Left forelimb (tissue), 1 donor: Measurements from ENCODE around the gene EBF4.

Source experiments
- DNase-seq: peaks from one replicate; pipeline ENCODE4 v3.0.0-alpha.2; 2018; ENCODE audit warnings: low spot score

Gene EBF4

GRCh38 chr20:2700913-2701620, 8.5 kb downstream of the EBF4 start:
- DNase-seq: peak; percentile 31

- DNase-seq: no peak
Measured at GRCh38 chr20:2701671-2702081, 9.1 kb downstream of the EBF4 start.

GRCh38 chr20:2703716-2704475, 11.3 kb downstream of the EBF4 start:
- DNase-seq: no peak

GRCh38 chr20:2705931-2706645, 13.5 kb downstream of the EBF4 start:
- DNase-seq: no peak

GRCh38 chr20:2706688-2707352, 14.2 kb downstream of the EBF4 start:
- no peak for DNase-seq

- no peak for DNase-seq
Measured at GRCh38 chr20:2707353-2708072, 14.9 kb downstream of the EBF4 start.

- DNase-seq: no peak
Measured at GRCh38 chr20:2708073-2708415, 15.5 kb downstream of the EBF4 start.

- no peak for DNase-seq
Measured at GRCh38 chr20:2708665-2709064, 16.1 kb downstream of the EBF4 start.

GRCh38 chr20:2709205-2709981, 16.8 kb downstream of the EBF4 start:
- no peak for DNase-seq

GRCh38 chr20:2713285-2713684, 20.7 kb downstream of the EBF4 start:
- DNase-seq: no peak

GRCh38 chr20:2729251-2729713, 36.7 kb downstream of the EBF4 start:
- DNase-seq: no peak

- no peak for DNase-seq
Measured at GRCh38 chr20:2729791-2730190, 37.2 kb downstream of the EBF4 start.

GRCh38 chr20:2734899-2735298, 42.3 kb downstream of the EBF4 start:
- no peak for DNase-seq

GRCh38 chr20:2736441-2736840, 43.9 kb downstream of the EBF4 start:
- no peak for DNase-seq

GRCh38 chr20:2738331-2739041, 45.9 kb downstream of the EBF4 start:
- DNase-seq: no peak

- no peak for DNase-seq
Measured at GRCh38 chr20:2739042-2739398, 46.4 kb downstream of the EBF4 start.

- DNase-seq: no peak
Measured at GRCh38 chr20:2740702-2741101, 48.1 kb downstream of the EBF4 start.

- DNase-seq: no peak
Measured at GRCh38 chr20:2741463-2741862, 48.9 kb downstream of the EBF4 start.

- no peak for DNase-seq
Measured at GRCh38 chr20:2741881-2742280, 49.3 kb downstream of the EBF4 start.

- no peak for DNase-seq
Measured at GRCh38 chr20:2742431-2742830, 49.9 kb downstream of the EBF4 start.
